GM04504 (cell line): ENCODE results near the gene SLC50A1.

ENCODE experiments used
- DNase-seq: peaks from one replicate; pipeline ENCODE4 v3.0.0-alpha.2; 2012; ENCODE audit warnings: low read depth

SLC50A1 gene

GRCh38 chr1:155135415-155136028 is at the start of gene SLC50A1:
TSS of gene SLC50A1 (plus strand) at chr1:155135852. CDS start at chr1:155135912, 60 bp downstream.
- DNase-seq = peak; percentile 82

GRCh38 chr1:155086128-155086741 is 49.4 kb upstream of the SLC50A1 start:
- no peak for DNase-seq

GRCh38 chr1:155086856-155087535 is 48.7 kb upstream of the SLC50A1 start:
- no peak for DNase-seq

- DNase-seq = peak; percentile 11
Observed at GRCh38 chr1:155091071-155092051, 44.3 kb upstream of the SLC50A1 start.

GRCh38 chr1:155092131-155092530 is 43.5 kb upstream of the SLC50A1 start:
- no peak for DNase-seq

- DNase-seq = no peak
Observed at GRCh38 chr1:155092641-155093040, 43.0 kb upstream of the SLC50A1 start.

GRCh38 chr1:155093911-155094621 is 41.6 kb upstream of the SLC50A1 start:
- DNase-seq = peak; percentile 19

- DNase-seq = no peak
Observed at GRCh38 chr1:155094622-155094948, 41.1 kb upstream of the SLC50A1 start.

- DNase-seq = no peak
Observed at GRCh38 chr1:155099331-155099730, 36.3 kb upstream of the SLC50A1 start.

- DNase-seq = no peak
Observed at GRCh38 chr1:155103325-155103724, 32.3 kb upstream of the SLC50A1 start.

- no peak for DNase-seq
Observed at GRCh38 chr1:155104605-155105534, 30.8 kb upstream of the SLC50A1 start.

- DNase-seq = no peak
Observed at GRCh38 chr1:155105604-155106011, 30.0 kb upstream of the SLC50A1 start.

- no peak for DNase-seq
Observed at GRCh38 chr1:155106862-155107261, 28.8 kb upstream of the SLC50A1 start.

- no peak for DNase-seq
Observed at GRCh38 chr1:155107309-155108264, 28.1 kb upstream of the SLC50A1 start.

- no peak for DNase-seq
Observed at GRCh38 chr1:155108296-155108695, 27.4 kb upstream of the SLC50A1 start.

GRCh38 chr1:155110381-155110780 is 25.3 kb upstream of the SLC50A1 start:
- no peak for DNase-seq

GRCh38 chr1:155110826-155111225 is 24.8 kb upstream of the SLC50A1 start:
- no peak for DNase-seq

- DNase-seq = no peak
Observed at GRCh38 chr1:155113450-155113980, 22.1 kb upstream of the SLC50A1 start.
